ENCODE measurements around the gene TNFSF13.

Gene TNFSF13

GRCh38 chr17:7523033-7523432 lies 35.5 kb upstream of the TNFSF13 start:
- Histone ChIP-seq H3K27me3 (ENCODE audit: control insufficient read depth, insufficient read depth, low read length) (no peaks in the 10 kb centered on the region), H3K9ac (no peak overlapping the region), H3K27ac (no peak overlapping the region), H3K79me2 (no peaks in the 10 kb centered on the region), H2AFZ (peak overlapping the region; percentile 59), H3K9me3 (ENCODE audit: control insufficient read depth, low read length) (no peaks in the 10 kb centered on the region), H3K36me3 (ENCODE audit: control insufficient read depth, insufficient read depth, low read length) (no peaks in the 10 kb centered on the region), H3K4me3 (ENCODE audit: low read depth, low read length) (no peak overlapping the region), H3K4me1 (no peaks in the 10 kb centered on the region), H3K4me2 (ENCODE audit: low read length) (no peak overlapping the region)
- peak; percentile 52 for TF ChIP-seq CTCF (IDR thresholded peaks at IDR 0.05)

- H3K4me1 ChIP-seq, result no peaks in the 10 kb centered on the region
- H3K4me3 ChIP-seq (ENCODE audit: low read depth, low read length), result no peak overlapping the region
- no peak for TF ChIP-seq CTCF (IDR thresholded peaks at IDR 0.05)
- no peak overlapping the region for H3K9ac ChIP-seq
- H2AFZ ChIP-seq, result no peak overlapping the region
- H3K4me2 ChIP-seq (ENCODE audit: low read length), result no peak overlapping the region
- H3K79me2 ChIP-seq, result no peaks in the 10 kb centered on the region
- H3K27ac ChIP-seq, result no peak overlapping the region
- H3K9me3 ChIP-seq (ENCODE audit: control insufficient read depth, low read length), result no peaks in the 10 kb centered on the region
- no peaks in the 10 kb centered on the region for H3K36me3 ChIP-seq (ENCODE audit: control insufficient read depth, insufficient read depth, low read length)
- no peaks in the 10 kb centered on the region for H3K27me3 ChIP-seq (ENCODE audit: control insufficient read depth, insufficient read depth, low read length)
Measured at GRCh38 chr17:7528842-7529241, 29.7 kb upstream of the TNFSF13 start.

- H3K27me3 ChIP-seq (ENCODE audit: control insufficient read depth, insufficient read depth, low read length), result no peaks in the 10 kb centered on the region
- H3K36me3 ChIP-seq (ENCODE audit: control insufficient read depth, insufficient read depth, low read length), result no peaks in the 10 kb centered on the region
- no peak overlapping the region for H3K9ac ChIP-seq
- no peaks in the 10 kb centered on the region for H3K9me3 ChIP-seq (ENCODE audit: control insufficient read depth, low read length)
- H2AFZ ChIP-seq, result no peak overlapping the region
- no peaks in the 10 kb centered on the region for H3K4me1 ChIP-seq
- H3K4me2 ChIP-seq (ENCODE audit: low read length), result no peak overlapping the region
- H3K4me3 ChIP-seq (ENCODE audit: low read depth, low read length), result no peak overlapping the region
- H3K27ac ChIP-seq, result no peak overlapping the region
- no peak for TF ChIP-seq CTCF (IDR thresholded peaks at IDR 0.05)
- H3K79me2 ChIP-seq, result no peaks in the 10 kb centered on the region
Measured at GRCh38 chr17:7530023-7530900, 28.3 kb upstream of the TNFSF13 start.

GRCh38 chr17:7538050-7538449 lies 20.5 kb upstream of the TNFSF13 start:
- no peak for TF ChIP-seq CTCF (IDR thresholded peaks at IDR 0.05)
- no peak overlapping the region for H3K27ac ChIP-seq
- no peak overlapping the region for H3K9ac ChIP-seq
- H2AFZ ChIP-seq, result no peak overlapping the region
- no peaks in the 10 kb centered on the region for H3K9me3 ChIP-seq (ENCODE audit: control insufficient read depth, low read length)
- H3K4me2 ChIP-seq (ENCODE audit: low read length), result no peak overlapping the region
- H3K36me3 ChIP-seq (ENCODE audit: control insufficient read depth, insufficient read depth, low read length), result no peaks in the 10 kb centered on the region
- no peaks in the 10 kb centered on the region for H3K4me1 ChIP-seq
- no peak overlapping the region for H3K4me3 ChIP-seq (ENCODE audit: low read depth, low read length)
- no peaks in the 10 kb centered on the region for H3K79me2 ChIP-seq
- H3K27me3 ChIP-seq (ENCODE audit: control insufficient read depth, insufficient read depth, low read length), result no peaks in the 10 kb centered on the region

All from parathyroid adenoma (tissue), 2 donors.